SK-N-SH (cell line): ENCODE data around the gene VAV1. TPM values are rescaled to one million over a fixed set of nuclear protein-coding genes. Genes with fewer than 3 reads are reported as not detected.

Experiments
- CTCF ChIA-PET: fragments of 300-600, 350-600 bp; formaldehyde crosslinking; extraction: SDS; loops from one replicate; lab custom pipeline; 2021; lab: Yijun Ruan, JAX
- POLR2A ChIA-PET: fragments of 350-600 bp; sonication (Branson Sonifier 250); formaldehyde crosslinking; extraction: SDS; loops from one replicate; lab custom pipeline; 2020; ENCODE audit warnings: antibody characterized with exemption, inconsistent platforms; lab: Yijun Ruan, JAX
- DNase-seq: peaks from one replicate; pipeline ENCODE4 v3.0.0; 2012
- H2AFZ ChIP-seq: fragments of 200-600 bp; sonication (generic); 2 replicates; pipeline ENCODE4 v1.8.1; 2016; ENCODE audit warnings: antibody characterized with exemption, mild to moderate bottlenecking, low read depth
- H3F3A ChIP-seq: fragments of 200-600 bp; sonication (generic); replicated peaks from 2 replicates; pipeline ENCODE3; 2016; ENCODE audit warnings: antibody characterized with exemption, mild to moderate bottlenecking; ENCODE audit not compliant: insufficient read depth
- H3K27ac ChIP-seq, 2 experiments: fragments of 200-500 bp in 1 of 2; fragments of 200-600 bp in 1 of 2; sonication (Bioruptor generic) in 1 of 2; sonication (generic), shearing (Covaris generic) in 1 of 2; 2 replicates each; pipeline versions ENCODE4 v1.5.1 to v1.6.1; 2014 to 2016; ENCODE audit warnings: low read depth in 2 of 2, inconsistent platforms in 1 of 2, low read length in 1 of 2, mild to moderate bottlenecking in 1 of 2, mixed read lengths in 1 of 2
- H3K27me3 ChIP-seq: fragments of 200-600 bp; sonication (generic), shearing (Covaris generic); 2 replicates; pipeline ENCODE4 v1.6.1; 2016; ENCODE audit warnings: mixed run types; ENCODE audit not compliant: insufficient read depth
- H3K36me3 ChIP-seq, 2 experiments: fragments of 200-500 bp in 1 of 2; fragments of 200-600 bp in 1 of 2; sonication (Bioruptor generic) in 1 of 2; sonication (generic) in 1 of 2; replicated peaks in 1 of 2; 2 replicates each; pipeline versions ENCODE3 to v1.5.1; 2014 to 2016; ENCODE audit warnings: low read length in 1 of 2, mild to moderate bottlenecking in 1 of 2; ENCODE audit not compliant: insufficient read depth in 2 of 2, control insufficient read depth in 1 of 2
- H3K4me1 ChIP-seq, 2 experiments: fragments of 200-500 bp in 1 of 2; fragments of 200-600 bp in 1 of 2; sonication (Bioruptor generic) in 1 of 2; sonication (generic), shearing (Covaris generic) in 1 of 2; 2 replicates each; pipeline versions ENCODE4 v1.5.1 to v1.6.1; 2014 to 2016; ENCODE audit warnings: low read depth in 1 of 2, low read length in 1 of 2, mixed run types in 1 of 2; ENCODE audit not compliant: insufficient read depth in 2 of 2, control insufficient read depth in 1 of 2
- H3K4me2 ChIP-seq: fragments of 200-600 bp; sonication (generic), shearing (Covaris generic); 2 replicates; pipeline ENCODE4 v1.6.1; 2017; ENCODE audit warnings: mixed run types
- H3K4me3 ChIP-seq, 2 experiments: fragments of 200-500 bp in 1 of 2; fragments of 200-600 bp in 1 of 2; sonication (Bioruptor generic) in 1 of 2; sonication (generic), shearing (Covaris generic) in 1 of 2; 2 replicates each; pipeline versions ENCODE4 v1.5.1 to v1.8.1; 2014 to 2016; ENCODE audit warnings: low read depth in 2 of 2, inconsistent platforms in 1 of 2, low read length in 1 of 2, mild to moderate bottlenecking in 1 of 2, mixed read lengths in 1 of 2, moderate library complexity in 1 of 2
- H3K79me2 ChIP-seq: fragments of 200-600 bp; sonication (generic); 2 replicates; pipeline ENCODE4 v1.8.1; 2017; ENCODE audit warnings: mild to moderate bottlenecking; ENCODE audit not compliant: insufficient read depth
- H3K9ac ChIP-seq: fragments of 200-600 bp; sonication (generic); 2 replicates; pipeline ENCODE4 v1.6.1; 2017; ENCODE audit warnings: mixed run types
- H3K9me2 ChIP-seq: fragments of 200-600 bp; sonication (generic); 2 replicates; pipeline ENCODE4 v1.6.1; 2017; ENCODE audit warnings: mixed run types
- H3K9me3 ChIP-seq: fragments of 200-600 bp; sonication (generic); 2 replicates; pipeline ENCODE4 v1.6.1; 2017; ENCODE audit warnings: mixed run types, mild to moderate bottlenecking, moderate library complexity
- H4K20me1 ChIP-seq: fragments of 200-600 bp; sonication (generic); 2 replicates; pipeline ENCODE4 v1.6.1; 2017; ENCODE audit warnings: mild to moderate bottlenecking, mixed run types; ENCODE audit not compliant: insufficient read depth
- CHD2 ChIP-seq: fragments of 150-350 bp; IDR thresholded peaks from 2 replicates; pipeline ENCODE4 v1.6.1; 2018; ENCODE audit warnings: low read length; ENCODE audit not compliant: partially characterized antibody
- ELF1 ChIP-seq: IDR thresholded peaks from 2 replicates; pipeline ENCODE4 v1.4.0; 2012
- FOXM1 ChIP-seq: IDR thresholded peaks from 2 replicates; pipeline ENCODE4 v1.4.0; 2012; ENCODE audit warnings: low read depth, mild to moderate bottlenecking
- GATA2 ChIP-seq: sonication (generic); formaldehyde crosslinking; IDR thresholded peaks from 2 replicates; pipeline ENCODE4 v1.5.0; 2020; ENCODE audit warnings: mild to moderate bottlenecking, missing genetic modification reagents
- JUND ChIP-seq: IDR thresholded peaks from 2 replicates; pipeline ENCODE4 v1.4.0; 2012
- MEF2A ChIP-seq: IDR thresholded peaks from 2 replicates; pipeline ENCODE4 v1.4.0; 2012; ENCODE audit warnings: low read depth, borderline replicate concordance
- MXI1 ChIP-seq: IDR thresholded peaks from 2 replicates; pipeline ENCODE4 v1.6.1; 2012; ENCODE audit warnings: mild to moderate bottlenecking, low read depth, low read length, improper control_type of control experiment
- NRF1 ChIP-seq: IDR thresholded peaks from 2 replicates; pipeline ENCODE4 v1.6.1; 2012; ENCODE audit warnings: low read depth, mild to moderate bottlenecking, low read length
- RCOR1 ChIP-seq: fragments of 150-350 bp; IDR thresholded peaks from 2 replicates; pipeline ENCODE4 v1.6.1; 2017; ENCODE audit warnings: antibody characterized with exemption, low read length
- RFX5 ChIP-seq: IDR thresholded peaks from 2 replicates; pipeline ENCODE4 v1.6.1; 2012; ENCODE audit warnings: mild to moderate bottlenecking, improper control_type of control experiment, low read length
- TAF1 ChIP-seq: IDR thresholded peaks from 2 replicates; pipeline ENCODE4 v1.6.1; 2012; ENCODE audit warnings: low read depth, mild to moderate bottlenecking, low read length, moderate library complexity, borderline replicate concordance
- WGBS: methylation state at CpG from one replicate; pipeline ENCODE4 v1.1.6; 2017; ENCODE audit warnings: low lambda C conversion rate; 5-methylcytosine and 5-hydroxymethylcytosine counted together
- polyA plus RNA-seq, 3 experiments: library from polyadenylated mRNA; depleted of rRNA; stranded (reverse); fragments of >200 nt; gene quantifications; 2 replicates each; pipeline ENCODE4 v1.2.3, GENCODE V29; 2012
- TF ChIP-seq, protein P1 (sequence below): fragments of 150-350 bp; IDR thresholded peaks from 2 replicates; pipeline ENCODE4 v1.6.1; 2017; ENCODE audit warnings: antibody characterized with exemption, low read length, low read depth, borderline replicate concordance
- TF ChIP-seq, protein P2 (sequence below): IDR thresholded peaks from 2 replicates; pipeline ENCODE4 v1.4.0; 2012; ENCODE audit warnings: low read depth, borderline replicate concordance
- TF ChIP-seq, protein P3 (sequence below): IDR thresholded peaks from 2 replicates; pipeline ENCODE4 v1.4.0; 2012; ENCODE audit warnings: low read depth, borderline replicate concordance

VAV1 gene
- polyA plus RNA-seq, 1 of the 3 experiments (the other 2 are of a cell fraction): 0.02 TPM

DNA sequence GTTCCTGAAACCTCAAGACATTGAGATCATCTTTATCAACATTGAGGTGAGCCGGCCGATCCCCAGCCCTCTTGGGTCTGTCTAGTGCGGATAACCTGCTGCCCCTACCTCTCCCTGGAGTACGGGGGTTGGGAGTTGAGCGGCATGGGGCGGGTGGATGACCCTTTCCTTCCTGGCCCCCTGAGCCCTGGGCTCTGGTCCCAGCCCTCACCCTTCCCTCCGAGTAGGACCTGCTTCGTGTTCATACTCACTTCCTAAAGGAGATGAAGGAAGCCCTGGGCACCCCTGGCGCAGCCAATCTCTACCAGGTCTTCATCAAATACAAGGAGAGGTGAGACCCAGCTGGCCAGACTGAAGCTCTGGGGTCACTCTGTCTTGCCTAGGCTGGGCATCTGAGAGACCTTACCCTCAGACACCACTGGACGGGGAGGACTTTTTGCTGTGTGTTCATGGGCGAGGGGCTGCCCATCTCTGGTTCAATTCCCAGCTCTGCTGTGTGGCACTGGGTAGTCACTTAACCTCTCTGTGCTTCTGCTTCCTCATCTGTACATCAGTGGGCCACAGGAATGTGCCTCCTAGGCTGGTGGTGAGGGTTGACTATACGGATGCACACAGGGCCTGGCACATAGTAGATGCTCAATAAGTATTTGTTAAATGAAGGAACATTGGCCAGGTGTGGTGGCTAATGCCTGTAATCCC, 52.7 kb downstream of the VAV1 start (continued):
- no peak for TF ChIP-seq TAF1
- no peak for TF ChIP-seq RCOR1
- TF ChIP-seq, protein P1, sequence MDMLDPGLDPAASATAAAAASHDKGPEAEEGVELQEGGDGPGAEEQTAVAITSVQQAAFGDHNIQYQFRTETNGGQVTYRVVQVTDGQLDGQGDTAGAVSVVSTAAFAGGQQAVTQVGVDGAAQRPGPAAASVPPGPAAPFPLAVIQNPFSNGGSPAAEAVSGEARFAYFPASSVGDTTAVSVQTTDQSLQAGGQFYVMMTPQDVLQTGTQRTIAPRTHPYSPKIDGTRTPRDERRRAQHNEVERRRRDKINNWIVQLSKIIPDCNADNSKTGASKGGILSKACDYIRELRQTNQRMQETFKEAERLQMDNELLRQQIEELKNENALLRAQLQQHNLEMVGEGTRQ: no peak
- no peak for TF ChIP-seq MXI1
- TF ChIP-seq, protein P2, sequence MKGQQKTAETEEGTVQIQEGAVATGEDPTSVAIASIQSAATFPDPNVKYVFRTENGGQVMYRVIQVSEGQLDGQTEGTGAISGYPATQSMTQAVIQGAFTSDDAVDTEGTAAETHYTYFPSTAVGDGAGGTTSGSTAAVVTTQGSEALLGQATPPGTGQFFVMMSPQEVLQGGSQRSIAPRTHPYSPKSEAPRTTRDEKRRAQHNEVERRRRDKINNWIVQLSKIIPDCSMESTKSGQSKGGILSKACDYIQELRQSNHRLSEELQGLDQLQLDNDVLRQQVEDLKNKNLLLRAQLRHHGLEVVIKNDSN: no peak
- TF ChIP-seq RFX5: no peak

DNA sequence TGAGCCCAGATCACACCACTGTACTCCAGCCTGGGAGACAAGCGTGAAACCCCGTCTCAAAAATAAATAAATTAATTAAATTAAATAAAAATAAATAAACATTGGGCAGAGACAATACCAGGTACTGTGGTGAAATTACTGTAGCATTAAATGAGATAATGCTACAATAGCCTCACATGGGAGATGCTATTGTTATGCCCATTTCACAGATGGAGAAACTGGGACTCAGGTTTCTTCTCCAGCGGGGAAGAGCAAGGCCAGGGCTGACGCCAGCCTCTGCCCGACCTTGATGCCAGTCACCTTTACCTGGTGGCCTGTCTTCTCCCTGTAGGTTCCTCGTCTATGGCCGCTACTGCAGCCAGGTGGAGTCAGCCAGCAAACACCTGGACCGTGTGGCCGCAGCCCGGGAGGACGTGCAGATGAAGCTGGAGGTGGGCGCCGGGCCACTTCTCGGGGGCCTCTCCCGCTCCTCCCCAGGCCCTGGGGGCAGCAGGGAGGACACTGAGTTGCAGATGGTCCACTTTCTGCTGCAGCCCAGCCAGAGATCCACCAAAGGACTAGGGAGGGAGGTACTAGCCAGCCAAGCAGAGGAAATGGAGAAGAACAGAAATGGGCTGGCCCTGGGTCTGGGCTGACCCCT, 53.9 kb downstream of the VAV1 start:
- no peak for DNase-seq
- no peak for TF ChIP-seq MEF2A
- no peak for TF ChIP-seq TAF1
- TF ChIP-seq NRF1: no peak
- TF ChIP-seq FOXM1: no peak
- TF ChIP-seq, protein P3, sequence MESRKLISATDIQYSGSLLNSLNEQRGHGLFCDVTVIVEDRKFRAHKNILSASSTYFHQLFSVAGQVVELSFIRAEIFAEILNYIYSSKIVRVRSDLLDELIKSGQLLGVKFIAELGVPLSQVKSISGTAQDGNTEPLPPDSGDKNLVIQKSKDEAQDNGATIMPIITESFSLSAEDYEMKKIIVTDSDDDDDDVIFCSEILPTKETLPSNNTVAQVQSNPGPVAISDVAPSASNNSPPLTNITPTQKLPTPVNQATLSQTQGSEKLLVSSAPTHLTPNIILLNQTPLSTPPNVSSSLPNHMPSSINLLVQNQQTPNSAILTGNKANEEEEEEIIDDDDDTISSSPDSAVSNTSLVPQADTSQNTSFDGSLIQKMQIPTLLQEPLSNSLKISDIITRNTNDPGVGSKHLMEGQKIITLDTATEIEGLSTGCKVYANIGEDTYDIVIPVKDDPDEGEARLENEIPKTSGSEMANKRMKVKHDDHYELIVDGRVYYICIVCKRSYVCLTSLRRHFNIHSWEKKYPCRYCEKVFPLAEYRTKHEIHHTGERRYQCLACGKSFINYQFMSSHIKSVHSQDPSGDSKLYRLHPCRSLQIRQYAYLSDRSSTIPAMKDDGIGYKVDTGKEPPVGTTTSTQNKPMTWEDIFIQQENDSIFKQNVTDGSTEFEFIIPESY: no peak
- no peak for TF ChIP-seq JUND
- TF ChIP-seq ELF1: no peak
- TF ChIP-seq RCOR1: no peak
- no peak for TF ChIP-seq CHD2
- TF ChIP-seq GATA2 (CRISPR knock-in tag): no peak
- TF ChIP-seq, protein P2: no peak
- TF ChIP-seq, protein P1: no peak
- Histone ChIP-seq H3K9me3 (no peaks in the 10 kb centered on the region), H3K4me1 (no peaks in the 10 kb centered on the region), H3K79me2 (no peaks in the 10 kb centered on the region), H3K9me2 (no peaks in the 10 kb centered on the region), H3K4me3 (no peak overlapping the region), H3K27me3 (peaks cover 50% of the 10 kb centered on the region), H3K36me3 (no peaks in the 10 kb centered on the region), H3K4me2 (no peak overlapping the region), H4K20me1 (no peaks in the 10 kb centered on the region), H3F3A (no peaks in the 10 kb centered on the region), H3K27ac (no peak overlapping the region), H3K9ac (no peak overlapping the region), H2AFZ (no peak overlapping the region)
- ChIA-PET CTCF (interaction anchor here (1.2 kb wide), 1 partner anchor 37 kb away, joined by 4 read pairs; no protein-coding TSS in a partner anchor), POLR2A (no interaction called here)
- WGBS: 12% methylated on average over 8 of the region's 15 CpGs
